Heart left ventricle (tissue), 13 donors: ENCODE results near the gene ESPN.

Experiments
- POLR2A ChIP-seq, 2 donors: fragments of 450-650 bp; IDR thresholded peaks; one replicate each; pipeline ENCODE4 v1.6.1; 2017; ENCODE audit warnings: antibody characterized with exemption in 2 of 2, mild to moderate bottlenecking in 2 of 2, moderate library complexity in 2 of 2
- TF ChIP-seq, protein P1 (sequence below), 12 donors: fragments of 200-600 bp; sonication (generic) in 4 of 12; IDR thresholded peaks; one replicate each; pipeline versions ENCODE4 v1.5.0 to v1.8.0; 2018 to 2022; ENCODE audit warnings: antibody characterized with exemption in 12 of 12, mild to moderate bottlenecking in 5 of 12
- donor health status: ischemic (EF 13 %, LVEDD 7.1; RV severe dilation, severe dysfunction).
- donor health status: DM: no; HTN: yes; CAD: no.
- donor health status: DM: no; HTN: no; CAD: no.
- donor health status: ischemic (EF 25% LVEDD 6.9; RV normal size, moderate dysfunction).
- donor health status: ischemic (EF 25% LVEDD 5.7; RV mildly dilated, moderate dysfunction).
- donor health status: ischemic (EF 35%, LVEDD 5.7; RV mildly dilated, moderate dysfunction).
- donor health status: nonischemic (EF 11% LVEDD 7.7; RV severe dilation, severe dysfunction).
- donor health status: DM: yes; HTN: yes; CAD: no.
- donor health status: PGD.
- donor health status: ischemic (EF 29% LVEDD 5.4; RV normal size, mild dysfunction).
- donor health status: nonischemic (EF 23%, LVEDD 6.1; RV moderate dilation, normal function).

DNA sequence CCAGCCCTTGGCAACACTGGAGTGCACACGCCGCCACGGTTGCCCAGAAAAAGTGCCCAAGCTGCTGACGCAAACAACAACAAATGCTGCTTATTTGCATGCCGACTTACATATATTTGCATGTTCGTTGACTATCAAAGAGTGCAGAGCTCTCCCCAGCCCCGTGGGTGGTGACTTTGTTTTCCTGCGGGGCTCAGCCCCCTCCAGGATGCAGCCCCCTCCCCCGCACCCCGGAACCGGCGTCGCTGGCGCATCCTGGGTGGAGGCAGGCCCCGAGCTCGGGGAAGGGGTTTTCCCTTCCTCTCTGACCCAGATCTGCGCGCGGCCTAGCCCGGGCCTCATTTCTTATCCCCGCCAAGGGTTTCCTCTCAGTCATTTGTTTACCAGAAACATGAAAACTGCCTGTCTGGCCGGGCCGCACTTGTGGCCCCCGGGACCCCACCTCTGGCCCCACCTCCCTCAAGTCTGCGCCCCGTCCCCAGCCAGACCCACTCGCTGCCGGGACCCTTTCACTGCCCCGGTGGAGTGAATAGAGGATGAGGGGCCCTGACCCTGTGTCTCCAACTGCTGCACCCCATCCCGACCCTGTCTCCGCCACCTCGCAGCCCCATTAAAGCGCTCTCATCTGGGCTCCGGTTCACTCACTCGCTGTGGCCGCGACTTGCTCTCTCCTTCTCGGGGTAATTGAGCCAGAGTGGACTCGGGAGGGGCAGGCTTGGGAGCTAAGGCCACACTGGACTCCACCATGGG lies 35.9 kb downstream of the ESPN start:
- TF ChIP-seq, protein P1, sequence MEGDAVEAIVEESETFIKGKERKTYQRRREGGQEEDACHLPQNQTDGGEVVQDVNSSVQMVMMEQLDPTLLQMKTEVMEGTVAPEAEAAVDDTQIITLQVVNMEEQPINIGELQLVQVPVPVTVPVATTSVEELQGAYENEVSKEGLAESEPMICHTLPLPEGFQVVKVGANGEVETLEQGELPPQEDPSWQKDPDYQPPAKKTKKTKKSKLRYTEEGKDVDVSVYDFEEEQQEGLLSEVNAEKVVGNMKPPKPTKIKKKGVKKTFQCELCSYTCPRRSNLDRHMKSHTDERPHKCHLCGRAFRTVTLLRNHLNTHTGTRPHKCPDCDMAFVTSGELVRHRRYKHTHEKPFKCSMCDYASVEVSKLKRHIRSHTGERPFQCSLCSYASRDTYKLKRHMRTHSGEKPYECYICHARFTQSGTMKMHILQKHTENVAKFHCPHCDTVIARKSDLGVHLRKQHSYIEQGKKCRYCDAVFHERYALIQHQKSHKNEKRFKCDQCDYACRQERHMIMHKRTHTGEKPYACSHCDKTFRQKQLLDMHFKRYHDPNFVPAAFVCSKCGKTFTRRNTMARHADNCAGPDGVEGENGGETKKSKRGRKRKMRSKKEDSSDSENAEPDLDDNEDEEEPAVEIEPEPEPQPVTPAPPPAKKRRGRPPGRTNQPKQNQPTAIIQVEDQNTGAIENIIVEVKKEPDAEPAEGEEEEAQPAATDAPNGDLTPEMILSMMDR (IDR thresholded peaks at IDR 0.05), result no peak
- no peak for TF ChIP-seq POLR2A (IDR thresholded peaks at IDR 0.05)
